Peyer's patch (tissue), 4 donors: Measurements from ENCODE around the gene CACNA2D4. TPM values are rescaled to one million over a fixed set of nuclear protein-coding genes. Genes with fewer than 3 reads are reported as not detected.

Experiments
- DNase-seq, 3 donors: peaks; one replicate each; pipeline ENCODE4 v3.0.0-alpha.2; 2017 to 2019
- H3K27ac ChIP-seq, 4 donors: fragments of 200-600 bp; sonication (generic); one replicate each; pipeline ENCODE4 v1.5.1; 2016 to 2019
- H3K27me3 ChIP-seq, 2 donors: fragments of 200-600 bp; sonication (generic); one replicate each; pipeline ENCODE4 v1.5.1; 2019
- H3K36me3 ChIP-seq, 3 donors: fragments of 200-600 bp; sonication (generic); one replicate each; pipeline ENCODE4 v1.5.1; 2016 to 2019
- H3K4me1 ChIP-seq, 4 donors: fragments of 200-600 bp; sonication (generic); one replicate each; pipeline ENCODE4 v1.5.1; 2016 to 2019
- H3K4me3 ChIP-seq, 4 donors: fragments of 200-600 bp; sonication (generic); 1 replicate in 3 of 4; 2 replicates in 1 of 4; pipeline ENCODE4 v1.5.1; 2016 to 2019; ENCODE audit warnings: mild to moderate bottlenecking in 1 of 4
- H3K9me3 ChIP-seq, 4 donors: fragments of 200-600 bp; sonication (generic); one replicate each; pipeline ENCODE4 v1.5.1; 2016 to 2019; ENCODE audit warnings: mild to moderate bottlenecking in 1 of 4
- CTCF ChIP-seq, 6 experiments: fragments of 450-650 bp in 4 of 6; fragments of 200-600 bp in 2 of 6; sonication (generic) in 1 of 6; IDR thresholded peaks; one replicate each; pipeline ENCODE4 v1.5.1; 2017 to 2019; ENCODE audit warnings: antibody characterized with exemption in 6 of 6, mild to moderate bottlenecking in 3 of 6, moderate library complexity in 1 of 6
- POLR2A ChIP-seq, 2 donors: fragments of 450-650 bp; IDR thresholded peaks; one replicate each; pipeline ENCODE4 v1.5.1; 2017; ENCODE audit warnings: antibody characterized with exemption in 2 of 2, mild to moderate bottlenecking in 2 of 2, moderate library complexity in 2 of 2
- total RNA-seq, 4 donors: library from RNA; depleted of rRNA; stranded (reverse); fragments of >200 nt; gene quantifications; one replicate each; pipeline ENCODE4 v1.1.0, GENCODE V29; 2016

Gene CACNA2D4
- total RNA-seq, 4 donors from 2014 or later: 9.5 to 19.3 (median 12.3) TPM

DNA sequence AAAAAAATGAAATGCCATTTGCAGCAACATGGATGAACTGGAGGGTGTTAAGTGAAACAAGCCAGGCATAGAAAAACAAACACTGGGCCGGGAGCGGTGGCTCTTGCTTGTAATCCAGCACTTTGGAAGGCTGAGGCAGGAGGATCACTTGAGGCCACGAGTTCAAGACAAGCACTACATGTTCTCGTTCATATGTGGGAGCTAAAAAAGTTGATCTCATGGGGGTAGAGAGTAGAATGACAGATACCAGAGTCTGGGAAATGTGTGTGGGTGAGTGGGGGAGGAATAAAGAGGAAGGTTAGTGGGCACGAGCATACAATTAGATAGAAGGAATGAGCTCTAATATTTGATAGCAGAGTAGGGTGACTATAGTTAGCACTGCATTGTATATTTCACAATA lies 21.5 kb downstream of the CACNA2D4 start:
- H3K9me3 ChIP-seq: no peaks in the 10 kb centered on the region
- H3K4me3 ChIP-seq: no peak overlapping the region
- no peak for DNase-seq
- no peaks in the 10 kb centered on the region for H3K27me3 ChIP-seq
- no peak for TF ChIP-seq POLR2A (IDR thresholded peaks at IDR 0.05)
- TF ChIP-seq CTCF (IDR thresholded peaks at IDR 0.05): no peak
- no peak overlapping the region for H3K27ac ChIP-seq
- H3K36me3 ChIP-seq: no peaks in the 10 kb centered on the region
- H3K4me1 ChIP-seq: no peaks in the 10 kb centered on the region

DNA sequence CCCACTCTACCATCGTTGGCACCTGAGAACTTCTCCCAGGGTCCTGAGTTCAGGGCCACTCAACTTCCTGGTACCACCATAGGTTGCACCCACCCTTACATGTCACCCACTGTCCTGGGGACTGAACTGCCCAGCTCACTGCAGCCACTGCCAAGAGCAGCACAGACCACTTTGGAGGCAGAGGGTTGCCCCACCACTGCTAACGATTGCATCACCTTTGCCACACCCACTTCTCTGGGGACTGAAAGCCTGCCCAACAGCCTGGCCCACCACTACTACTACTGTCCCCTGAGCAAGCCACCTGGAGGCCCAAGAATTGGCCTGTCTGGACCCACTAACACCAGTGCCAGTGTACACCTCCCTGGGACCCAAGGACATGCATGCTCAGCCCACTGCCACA lies 27.6 kb downstream of the CACNA2D4 start:
- TF ChIP-seq POLR2A (IDR thresholded peaks at IDR 0.05) (no peak), CTCF (IDR thresholded peaks at IDR 0.05) (no peak)
- no peaks in the 10 kb centered on the region for H3K27me3 ChIP-seq
- no peaks in the 10 kb centered on the region for H3K4me1 ChIP-seq
- DNase-seq: no peak
- no peak overlapping the region for H3K27ac ChIP-seq
- peaks cover 0 to 10% (median 3%) of the 10 kb centered on the region in 4 donors for H3K9me3 ChIP-seq
- H3K4me3 ChIP-seq: no peak overlapping the region
- no peaks in the 10 kb centered on the region for H3K36me3 ChIP-seq

- Histone ChIP-seq H3K4me1 (no peaks in the 10 kb centered on the region), H3K36me3 (no peaks in the 10 kb centered on the region), H3K27me3 (no peaks in the 10 kb centered on the region), H3K9me3 (peaks cover 0 to 10% (median 3%) of the 10 kb centered on the region in 4 donors), H3K4me3 (no peak overlapping the region), H3K27ac (no peak overlapping the region)
- no peak for TF ChIP-seq POLR2A (IDR thresholded peaks at IDR 0.05)
- TF ChIP-seq CTCF (IDR thresholded peaks at IDR 0.05): no peak
- DNase-seq: no peak
Measured at GRCh38 chr12:1890119-1890703, 28.2 kb downstream of the CACNA2D4 start.

- H3K27ac ChIP-seq: no peak overlapping the region
- H3K9me3 ChIP-seq: peaks cover 0 to 10% (median 3%) of the 10 kb centered on the region in 4 donors
- H3K36me3 ChIP-seq: no peaks in the 10 kb centered on the region
- no peaks in the 10 kb centered on the region for H3K4me1 ChIP-seq
- no peaks in the 10 kb centered on the region for H3K27me3 ChIP-seq
- DNase-seq: no peak
- no peak overlapping the region for H3K4me3 ChIP-seq
- no peak for TF ChIP-seq CTCF (IDR thresholded peaks at IDR 0.05)
- TF ChIP-seq POLR2A (IDR thresholded peaks at IDR 0.05): no peak
Measured at GRCh38 chr12:1888923-1889322, 29.5 kb downstream of the CACNA2D4 start.

DNA sequence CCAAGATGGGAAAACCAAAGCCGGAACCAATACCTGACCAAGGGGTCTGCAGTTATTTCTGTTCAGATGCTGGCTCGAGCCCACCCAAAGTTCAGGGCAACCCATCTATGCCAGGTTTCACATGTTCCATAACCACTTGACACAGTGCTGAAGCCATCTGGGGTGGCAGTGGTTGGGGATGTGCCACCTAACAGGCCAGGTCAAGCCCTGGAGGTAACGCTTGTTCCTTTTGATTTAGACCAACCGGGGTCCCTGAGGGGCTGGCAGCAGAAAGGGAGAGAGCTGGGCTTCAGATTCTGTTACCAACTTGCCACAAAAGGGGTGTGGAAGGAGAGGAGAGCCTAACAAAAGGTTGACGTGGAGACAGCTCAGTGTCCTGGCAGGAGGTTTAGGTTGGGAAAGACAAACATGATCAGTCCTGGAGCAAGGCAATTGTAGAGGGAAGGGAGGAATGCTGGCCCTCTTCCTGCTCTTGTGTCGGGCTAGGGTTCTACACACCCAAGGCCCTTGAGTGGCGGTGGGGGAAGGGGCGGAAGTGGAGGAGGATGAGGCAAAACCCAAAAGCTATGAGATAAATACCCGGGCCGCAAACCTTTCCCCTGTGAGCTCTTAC lies 31.9 kb downstream of the CACNA2D4 start:
- TF ChIP-seq POLR2A (IDR thresholded peaks at IDR 0.05) (no peak), CTCF (IDR thresholded peaks at IDR 0.05) (no peak)
- no peaks in the 10 kb centered on the region for H3K4me1 ChIP-seq
- no peak overlapping the region for H3K4me3 ChIP-seq
- no peaks in the 10 kb centered on the region for H3K36me3 ChIP-seq
- no peak overlapping the region for H3K27ac ChIP-seq
- no peaks in the 10 kb centered on the region for H3K27me3 ChIP-seq
- DNase-seq: no peak
- H3K9me3 ChIP-seq: peaks cover 0 to 7% (median 3%) of the 10 kb centered on the region in 4 donors
